ENCODE results near the gene EFHD1. TPM values are rescaled to one million over a fixed set of nuclear protein-coding genes. Genes with fewer than 3 reads are reported as not detected.

The EFHD1 gene
- total and polyA plus RNA-seq, 2 donors (not counting 1 experiment from before 2014, with no cell fraction given) = not detected

DNA sequence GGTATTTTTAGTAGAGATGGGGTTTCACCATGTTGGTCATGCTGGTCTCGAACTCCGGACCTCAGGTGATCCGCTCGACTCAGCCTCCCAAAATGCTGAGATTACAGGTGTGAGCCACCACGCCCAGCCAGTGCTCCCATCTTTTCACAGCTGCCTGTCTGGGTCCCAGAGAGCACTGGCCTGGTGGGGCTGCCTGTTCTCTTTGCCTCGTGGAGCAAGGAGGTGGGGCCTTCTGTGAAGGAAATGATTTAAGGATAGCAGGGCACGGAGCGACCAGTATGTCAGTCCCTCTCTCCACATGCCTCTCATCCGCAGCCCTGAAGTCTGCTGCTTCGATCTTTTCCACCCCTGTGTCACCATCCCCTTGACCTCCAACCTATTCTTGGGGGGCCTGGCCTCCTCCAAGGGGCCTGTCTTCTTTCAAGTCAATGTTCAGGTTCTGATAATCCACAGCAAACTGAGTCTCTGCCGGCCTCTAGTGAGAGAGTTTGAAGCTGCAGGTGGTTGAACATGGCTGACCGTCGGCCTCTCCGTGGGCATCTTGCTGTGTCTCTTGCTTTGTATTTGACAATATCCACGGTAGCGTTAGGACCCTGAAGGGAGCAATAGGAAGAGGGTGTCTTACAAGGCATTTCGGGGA lies 35.5 kb downstream of the EFHD1 start:
- ATAC-seq (ENCODE audit: low read depth) (no peak), DNase-seq (no peak)
- no peak overlapping the region for H3K9ac ChIP-seq (ENCODE audit: low read length)
- H2AFZ ChIP-seq (ENCODE audit: insufficient read depth, low read depth, low read length, poor library complexity, severe bottlenecking) = no peak overlapping the region
- Mint-ChIP-seq H3K4me3 (no peak overlapping the region), H3K27me3 (peaks cover 19% of the 10 kb centered on the region), H3K27ac (no peak overlapping the region), H3K9me3 (ENCODE audit: insufficient read depth) (no peaks in the 10 kb centered on the region), H3K4me1 (no peaks in the 10 kb centered on the region)
- H3K4me1 ChIP-seq (ENCODE audit: control insufficient read depth in 2 of 2, insufficient read depth in 2 of 2, low read length in 2 of 2) = no peaks in the 10 kb centered on the region
- H3K36me3 ChIP-seq (replicated peaks in 1 of 2; ENCODE audit: control extremely low read depth in 1 of 2, control insufficient read depth in 1 of 2, extremely low read depth in 1 of 2, insufficient read depth in 2 of 2, low read length in 1 of 2) = no peaks in the 10 kb centered on the region
- no peak overlapping the region for H3K27ac ChIP-seq (ENCODE audit: low read length in 2 of 2)
- H4K20me1 ChIP-seq (ENCODE audit: control insufficient read depth, insufficient read depth, low read length, poor library complexity, severe bottlenecking) = no peaks in the 10 kb centered on the region
- WGBS (ENCODE audit: insufficient coverage) = 83% methylated on average over 9 of the region's 17 CpGs
- CTCF ChIA-PET = no interaction called here
- intact Hi-C loops (cut with micrococcal nuclease) = no loop called here
- no peak overlapping the region for H3K4me2 ChIP-seq (replicated peaks; ENCODE audit: low read depth, low read length, poor library complexity, severe bottlenecking)
- no peaks in the 10 kb centered on the region for H3K9me3 ChIP-seq (ENCODE audit: control extremely low read depth in 1 of 3, control insufficient read depth in 2 of 3, insufficient read depth in 1 of 3, low read length in 2 of 3)
- H3K27me3 ChIP-seq (replicated peaks in 1 of 4; ENCODE audit: control extremely low read depth in 1 of 4, control insufficient read depth in 3 of 4, insufficient read depth in 4 of 4, low read length in 3 of 4) = peaks cover 0 to 13% (median 0%) of the 10 kb centered on the region in 4 experiments
- POLR2A ChIA-PET = no interaction called here
- TF ChIP-seq, protein P1, sequence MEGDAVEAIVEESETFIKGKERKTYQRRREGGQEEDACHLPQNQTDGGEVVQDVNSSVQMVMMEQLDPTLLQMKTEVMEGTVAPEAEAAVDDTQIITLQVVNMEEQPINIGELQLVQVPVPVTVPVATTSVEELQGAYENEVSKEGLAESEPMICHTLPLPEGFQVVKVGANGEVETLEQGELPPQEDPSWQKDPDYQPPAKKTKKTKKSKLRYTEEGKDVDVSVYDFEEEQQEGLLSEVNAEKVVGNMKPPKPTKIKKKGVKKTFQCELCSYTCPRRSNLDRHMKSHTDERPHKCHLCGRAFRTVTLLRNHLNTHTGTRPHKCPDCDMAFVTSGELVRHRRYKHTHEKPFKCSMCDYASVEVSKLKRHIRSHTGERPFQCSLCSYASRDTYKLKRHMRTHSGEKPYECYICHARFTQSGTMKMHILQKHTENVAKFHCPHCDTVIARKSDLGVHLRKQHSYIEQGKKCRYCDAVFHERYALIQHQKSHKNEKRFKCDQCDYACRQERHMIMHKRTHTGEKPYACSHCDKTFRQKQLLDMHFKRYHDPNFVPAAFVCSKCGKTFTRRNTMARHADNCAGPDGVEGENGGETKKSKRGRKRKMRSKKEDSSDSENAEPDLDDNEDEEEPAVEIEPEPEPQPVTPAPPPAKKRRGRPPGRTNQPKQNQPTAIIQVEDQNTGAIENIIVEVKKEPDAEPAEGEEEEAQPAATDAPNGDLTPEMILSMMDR (IDR thresholded peaks at IDR 0.05) = no peak
- no peak for TF ChIP-seq EZH2 (IDR thresholded peaks at IDR 0.05; ENCODE audit: borderline replicate concordance, insufficient read depth, low read depth, low read length, poor library complexity, severe bottlenecking)
- no peak overlapping the region for H3K4me3 ChIP-seq (ENCODE audit: control extremely low read depth in 1 of 5, extremely low read depth in 1 of 5, insufficient read depth in 1 of 5, low read depth in 2 of 5, low read length in 4 of 5)
- H3K79me2 ChIP-seq (ENCODE audit: control insufficient read depth, insufficient read depth, low read length) = no peaks in the 10 kb centered on the region

DNA sequence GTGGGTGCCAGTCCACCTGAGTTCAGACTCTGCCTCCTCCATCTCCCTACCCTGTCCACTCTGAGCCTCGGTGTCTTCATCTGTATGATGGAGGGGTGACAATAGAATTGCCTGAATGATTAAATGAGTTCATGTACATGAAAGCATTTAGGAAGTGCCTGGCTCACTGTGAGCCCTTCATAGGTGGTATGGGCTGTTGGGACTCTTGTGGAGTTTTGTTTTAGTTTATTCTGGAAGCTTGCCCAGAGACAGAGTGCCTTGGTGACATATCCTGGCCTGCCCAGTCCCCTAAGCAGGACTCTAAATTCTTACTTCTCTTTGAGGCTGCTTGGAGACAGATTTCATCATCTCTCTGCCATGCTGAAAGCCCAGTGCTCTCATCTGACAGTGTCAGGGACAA lies 39.2 kb downstream of the EFHD1 start:
- Mint-ChIP-seq H3K9me3 (ENCODE audit: insufficient read depth) (no peaks in the 10 kb centered on the region), H3K4me3 (no peak overlapping the region), H3K4me1 (no peaks in the 10 kb centered on the region), H3K27ac (no peak overlapping the region), H3K27me3 (peaks cover 27% of the 10 kb centered on the region)
- Histone ChIP-seq H3K79me2 (ENCODE audit: control insufficient read depth, insufficient read depth, low read length) (no peaks in the 10 kb centered on the region), H4K20me1 (ENCODE audit: control insufficient read depth, insufficient read depth, low read length, poor library complexity, severe bottlenecking) (no peaks in the 10 kb centered on the region), H3K27me3 (replicated peaks in 1 of 4; ENCODE audit: control extremely low read depth in 1 of 4, control insufficient read depth in 3 of 4, insufficient read depth in 4 of 4, low read length in 3 of 4) (peaks cover 0 to 9% (median 0%) of the 10 kb centered on the region in 4 experiments), H3K27ac (ENCODE audit: low read length in 2 of 2) (no peak overlapping the region), H3K4me3 (ENCODE audit: control extremely low read depth in 1 of 5, extremely low read depth in 1 of 5, insufficient read depth in 1 of 5, low read depth in 2 of 5, low read length in 4 of 5) (no peak overlapping the region), H3K4me2 (replicated peaks; ENCODE audit: low read depth, low read length, poor library complexity, severe bottlenecking) (no peak overlapping the region), H2AFZ (ENCODE audit: insufficient read depth, low read depth, low read length, poor library complexity, severe bottlenecking) (no peak overlapping the region), H3K9ac (ENCODE audit: low read length) (no peak overlapping the region), H3K9me3 (ENCODE audit: control extremely low read depth in 1 of 3, control insufficient read depth in 2 of 3, insufficient read depth in 1 of 3, low read length in 2 of 3) (no peaks in the 10 kb centered on the region), H3K4me1 (ENCODE audit: control insufficient read depth in 2 of 2, insufficient read depth in 2 of 2, low read length in 2 of 2) (no peaks in the 10 kb centered on the region), H3K36me3 (replicated peaks in 1 of 2; ENCODE audit: control extremely low read depth in 1 of 2, control insufficient read depth in 1 of 2, extremely low read depth in 1 of 2, insufficient read depth in 2 of 2, low read length in 1 of 2) (no peaks in the 10 kb centered on the region)
- ATAC-seq (ENCODE audit: low read depth) = no peak
- intact Hi-C loops (cut with micrococcal nuclease) = no loop called here
- DNase-seq = no peak
- ChIA-PET POLR2A (no interaction called here), CTCF (no interaction called here)
- no CpG with 5 or more reads among the region's 1 CpG for WGBS (ENCODE audit: insufficient coverage)
- TF ChIP-seq, protein P1 (IDR thresholded peaks at IDR 0.05) = no peak
- TF ChIP-seq EZH2 (IDR thresholded peaks at IDR 0.05; ENCODE audit: borderline replicate concordance, insufficient read depth, low read depth, low read length, poor library complexity, severe bottlenecking) = no peak
